Endothelial cell (in vitro differentiated cells): ENCODE data around the gene MAOB. TPM values are rescaled to one million over a fixed set of nuclear protein-coding genes. Genes with fewer than 3 reads are reported as not detected.

Source experiments
- DNase-seq: peaks from one replicate; pipeline ENCODE4 v3.0.0; 2021; ENCODE audit warnings: low spot score
- H3K27ac Mint-ChIP-seq: one replicate; pipeline ENCODE4 v1.8.0; 2021; ENCODE audit warnings: mixed read lengths, inconsistent platforms; ENCODE audit not compliant: unreplicated experiment
- H3K27me3 Mint-ChIP-seq: one replicate; pipeline ENCODE4 v1.8.0; 2021; ENCODE audit warnings: mild to moderate bottlenecking, moderate library complexity, mixed read lengths, inconsistent platforms; ENCODE audit not compliant: unreplicated experiment
- H3K36me3 Mint-ChIP-seq: one replicate; pipeline ENCODE4 v1.8.0; 2021; ENCODE audit warnings: mild to moderate bottlenecking, low read depth, mixed read lengths, inconsistent platforms; ENCODE audit not compliant: unreplicated experiment
- H3K4me1 Mint-ChIP-seq: one replicate; pipeline ENCODE4 v1.8.0; 2021; ENCODE audit warnings: mild to moderate bottlenecking, mixed read lengths, inconsistent platforms; ENCODE audit not compliant: unreplicated experiment
- H3K4me3 Mint-ChIP-seq: one replicate; pipeline ENCODE4 v1.8.0; 2021; ENCODE audit warnings: mild to moderate bottlenecking, mixed read lengths, inconsistent platforms; ENCODE audit not compliant: unreplicated experiment
- H3K9me3 Mint-ChIP-seq: one replicate; pipeline ENCODE4 v1.8.0; 2021; ENCODE audit warnings: mixed read lengths, inconsistent platforms; ENCODE audit not compliant: unreplicated experiment
- CTCF ChIP-seq: fragments of 200-600 bp; sonication (generic); IDR thresholded peaks from one replicate; pipeline ENCODE4 v1.5.0; 2021; ENCODE audit warnings: antibody characterized with exemption; ENCODE audit not compliant: unreplicated experiment
- total RNA-seq: library from RNA; stranded (reverse); fragmentation: NEBNext Ultra II Directional; extraction: Animal tissue kit (Norgen Biotek cat#: 25700); gene quantifications from one replicate; pipeline ENCODE4 v1.2.1, GENCODE V29; 2021; ENCODE audit not compliant: unreplicated experiment

MAOB gene
- total RNA-seq, 1 donor from 2014 or later = 0.10 TPM

GRCh38 chrX:43741843-43742573, 140.2 kb downstream of the MAOB start:
- Mint-ChIP-seq H3K27ac (no peak overlapping the region), H3K27me3 (no peaks in the 10 kb centered on the region), H3K4me1 (no peaks in the 10 kb centered on the region), H3K4me3 (no peak overlapping the region), H3K9me3 (no peaks in the 10 kb centered on the region), H3K36me3 (no peaks in the 10 kb centered on the region)
- no peak for TF ChIP-seq CTCF
- DNase-seq = no peak

GRCh38 chrX:43735957-43736356, 146.3 kb downstream of the MAOB start:
- no peak for TF ChIP-seq CTCF
- Mint-ChIP-seq H3K36me3 (no peaks in the 10 kb centered on the region), H3K27ac (no peak overlapping the region), H3K4me3 (no peak overlapping the region), H3K4me1 (no peaks in the 10 kb centered on the region), H3K9me3 (no peaks in the 10 kb centered on the region), H3K27me3 (no peaks in the 10 kb centered on the region)
- DNase-seq = no peak

- no peak for TF ChIP-seq CTCF
These were observed 146.7 kb downstream of the MAOB start for GRCh38 chrX:43735534-43735933.

GRCh38 chrX:43734444-43734843, 147.8 kb downstream of the MAOB start:
- Mint-ChIP-seq H3K27me3 (no peaks in the 10 kb centered on the region), H3K36me3 (no peaks in the 10 kb centered on the region), H3K4me3 (no peak overlapping the region), H3K4me1 (no peaks in the 10 kb centered on the region), H3K9me3 (no peaks in the 10 kb centered on the region), H3K27ac (no peak overlapping the region)
- no peak for TF ChIP-seq CTCF
- no peak for DNase-seq

More at GRCh38 chrX:43735534-43735933, 146.7 kb downstream of the MAOB start:
- no peak overlapping the region for H3K27ac Mint-ChIP-seq
- no peaks in the 10 kb centered on the region for H3K4me1 Mint-ChIP-seq
- no peaks in the 10 kb centered on the region for H3K27me3 Mint-ChIP-seq
- DNase-seq = no peak
- no peak overlapping the region for H3K4me3 Mint-ChIP-seq
- no peaks in the 10 kb centered on the region for H3K9me3 Mint-ChIP-seq
- no peaks in the 10 kb centered on the region for H3K36me3 Mint-ChIP-seq

- Mint-ChIP-seq H3K4me1 (no peaks in the 10 kb centered on the region), H3K9me3 (no peaks in the 10 kb centered on the region), H3K27ac (no peak overlapping the region), H3K36me3 (no peaks in the 10 kb centered on the region), H3K27me3 (no peaks in the 10 kb centered on the region), H3K4me3 (no peak overlapping the region)
- TF ChIP-seq CTCF = no peak
- DNase-seq = no peak
These were observed 148.6 kb downstream of the MAOB start for GRCh38 chrX:43733699-43734098.
